GM10248 (cell line): ENCODE measurements around the gene PWWP2B.

Experiments used
- CTCF ChIA-PET: fragments of 300-600 bp; sonication (Branson Sonifier 250); formaldehyde crosslinking; extraction: SDS; loops from one replicate; lab custom pipeline; 2021; ENCODE audit warnings: antibody characterized with exemption; lab: Yijun Ruan, JAX
- POLR2A ChIA-PET: fragments of 350-650 bp; sonication (Branson Sonifier 250); formaldehyde crosslinking; extraction: SDS; loops from one replicate; lab custom pipeline; 2020; ENCODE audit warnings: antibody characterized with exemption; lab: Yijun Ruan, JAX
- DNase-seq: peaks from one replicate; pipeline ENCODE4 v3.0.0; 2012; ENCODE audit errors: extremely low spot score
- TF ChIP-seq, protein P1 (sequence below): IDR thresholded peaks from 2 replicates; pipeline ENCODE4 v1.5.1; 2012; ENCODE audit warnings: mild to moderate bottlenecking, low read depth; ENCODE audit errors: extremely low read depth, missing control alignments, control extremely low read depth

The PWWP2B gene

DNA sequence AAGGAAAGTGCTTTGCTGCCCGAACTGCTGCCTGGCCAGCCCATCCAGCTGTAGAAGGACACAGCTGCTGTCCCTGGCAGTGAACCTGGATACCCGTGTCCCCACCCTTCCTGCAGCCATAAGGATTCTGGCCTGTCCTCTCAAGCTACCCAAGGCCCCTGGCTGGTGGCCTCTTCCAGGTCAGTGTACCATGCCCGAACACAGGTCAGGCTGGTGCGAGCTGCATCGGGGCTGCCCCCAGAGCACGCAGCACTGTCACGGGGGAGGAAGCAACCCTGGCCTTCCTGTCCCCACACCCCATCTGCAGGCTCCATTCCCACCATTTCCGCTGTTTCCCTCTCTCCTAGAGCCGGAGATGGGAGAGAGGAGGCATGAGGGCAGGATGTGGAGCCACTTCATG lies 30.5 kb upstream of the PWWP2B start:
- ChIA-PET CTCF (interaction anchor here (1.0 kb wide), 1 partner anchor 18 kb away, joined by 3 read pairs; no protein-coding TSS in a partner anchor), POLR2A (no interaction called here)
- DNase-seq = no peak
- TF ChIP-seq, protein P1, sequence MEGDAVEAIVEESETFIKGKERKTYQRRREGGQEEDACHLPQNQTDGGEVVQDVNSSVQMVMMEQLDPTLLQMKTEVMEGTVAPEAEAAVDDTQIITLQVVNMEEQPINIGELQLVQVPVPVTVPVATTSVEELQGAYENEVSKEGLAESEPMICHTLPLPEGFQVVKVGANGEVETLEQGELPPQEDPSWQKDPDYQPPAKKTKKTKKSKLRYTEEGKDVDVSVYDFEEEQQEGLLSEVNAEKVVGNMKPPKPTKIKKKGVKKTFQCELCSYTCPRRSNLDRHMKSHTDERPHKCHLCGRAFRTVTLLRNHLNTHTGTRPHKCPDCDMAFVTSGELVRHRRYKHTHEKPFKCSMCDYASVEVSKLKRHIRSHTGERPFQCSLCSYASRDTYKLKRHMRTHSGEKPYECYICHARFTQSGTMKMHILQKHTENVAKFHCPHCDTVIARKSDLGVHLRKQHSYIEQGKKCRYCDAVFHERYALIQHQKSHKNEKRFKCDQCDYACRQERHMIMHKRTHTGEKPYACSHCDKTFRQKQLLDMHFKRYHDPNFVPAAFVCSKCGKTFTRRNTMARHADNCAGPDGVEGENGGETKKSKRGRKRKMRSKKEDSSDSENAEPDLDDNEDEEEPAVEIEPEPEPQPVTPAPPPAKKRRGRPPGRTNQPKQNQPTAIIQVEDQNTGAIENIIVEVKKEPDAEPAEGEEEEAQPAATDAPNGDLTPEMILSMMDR = no peak

DNA sequence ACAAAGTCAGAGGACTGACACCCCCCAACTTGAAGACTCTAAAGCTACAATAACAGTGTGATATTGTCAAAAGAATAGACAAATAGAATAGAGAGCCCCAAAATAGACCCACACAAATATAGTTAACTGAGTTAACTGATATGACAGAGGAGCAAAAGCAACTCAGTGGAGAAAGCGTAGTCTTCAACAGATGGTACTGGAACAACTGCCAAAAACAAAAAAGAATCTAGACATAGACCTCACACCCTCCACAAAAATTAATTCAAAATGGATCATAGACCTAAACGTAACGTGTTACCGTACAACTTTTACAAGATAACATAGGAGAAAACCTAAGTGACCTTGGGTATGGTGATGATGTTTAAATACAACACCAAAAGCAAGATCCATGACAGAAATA lies 28.6 kb upstream of the PWWP2B start:
- DNase-seq = no peak
- TF ChIP-seq, protein P1 = no peak
- POLR2A ChIA-PET = no interaction called here
- CTCF ChIA-PET = no interaction called here

DNA sequence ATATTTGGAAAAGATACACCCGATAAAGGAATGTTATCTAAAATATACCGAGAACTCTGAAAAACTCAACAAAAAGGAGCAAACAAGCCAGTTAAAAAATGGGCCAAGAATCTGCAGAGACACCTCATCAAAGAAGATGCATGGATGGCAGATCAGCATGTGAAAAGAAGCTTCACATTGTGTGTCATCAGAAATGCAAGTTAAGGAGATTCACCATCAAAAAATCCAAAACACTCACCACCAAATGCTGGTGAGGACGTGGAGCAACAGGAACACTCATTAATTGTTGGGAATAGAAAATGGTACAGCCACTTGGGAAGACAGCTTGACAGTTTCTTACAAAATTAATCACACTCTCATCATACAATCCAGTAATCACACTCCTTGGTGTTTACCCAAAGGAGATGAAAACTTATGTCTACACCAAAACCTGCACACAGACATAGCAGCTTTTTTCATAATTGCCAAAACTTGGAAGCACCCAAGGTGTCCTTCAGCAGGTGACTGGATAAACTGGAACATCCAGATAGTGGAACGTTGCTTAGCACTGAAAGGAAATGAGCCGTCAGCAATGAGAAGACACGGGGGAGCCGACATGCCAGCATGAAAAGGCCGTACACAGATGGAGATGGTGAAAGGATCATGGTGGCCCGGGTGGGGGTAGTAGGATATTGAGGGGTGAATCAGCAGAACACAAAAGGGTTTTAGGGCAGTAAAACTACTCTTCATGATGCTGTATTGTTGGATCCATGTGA lies 27.9 kb upstream of the PWWP2B start:
- TF ChIP-seq, protein P1 = no peak
- ChIA-PET CTCF (no interaction called here), POLR2A (no interaction called here)
- no peak for DNase-seq

DNA sequence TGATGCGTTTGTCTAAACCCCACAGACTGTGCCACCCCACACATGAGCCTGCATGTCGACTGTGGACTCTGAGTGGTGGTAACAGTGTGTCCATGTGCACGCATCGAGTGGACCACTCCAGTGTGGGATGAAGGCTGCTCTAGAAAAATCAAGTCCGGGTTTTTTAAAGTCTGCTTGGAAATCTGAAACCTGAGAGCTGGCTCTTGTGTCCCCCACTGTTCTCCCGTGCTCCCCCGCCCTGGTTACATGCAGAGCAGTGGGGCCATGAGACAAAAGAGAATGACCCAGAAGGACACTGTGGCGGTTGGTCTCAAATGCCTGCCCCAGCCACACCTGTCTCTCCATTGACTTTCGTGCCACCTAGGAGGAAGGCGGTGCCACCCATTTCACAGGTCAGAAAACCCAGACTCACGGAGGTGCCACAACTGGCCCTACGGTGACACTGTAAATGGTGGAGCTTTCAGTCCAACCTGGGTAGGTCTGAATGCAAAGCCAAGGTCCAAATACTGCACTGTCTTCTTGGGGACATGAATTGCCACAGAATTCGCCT lies 27.3 kb upstream of the PWWP2B start:
- DNase-seq = no peak
- TF ChIP-seq, protein P1 = no peak
- ChIA-PET CTCF (no interaction called here), POLR2A (no interaction called here)

DNA sequence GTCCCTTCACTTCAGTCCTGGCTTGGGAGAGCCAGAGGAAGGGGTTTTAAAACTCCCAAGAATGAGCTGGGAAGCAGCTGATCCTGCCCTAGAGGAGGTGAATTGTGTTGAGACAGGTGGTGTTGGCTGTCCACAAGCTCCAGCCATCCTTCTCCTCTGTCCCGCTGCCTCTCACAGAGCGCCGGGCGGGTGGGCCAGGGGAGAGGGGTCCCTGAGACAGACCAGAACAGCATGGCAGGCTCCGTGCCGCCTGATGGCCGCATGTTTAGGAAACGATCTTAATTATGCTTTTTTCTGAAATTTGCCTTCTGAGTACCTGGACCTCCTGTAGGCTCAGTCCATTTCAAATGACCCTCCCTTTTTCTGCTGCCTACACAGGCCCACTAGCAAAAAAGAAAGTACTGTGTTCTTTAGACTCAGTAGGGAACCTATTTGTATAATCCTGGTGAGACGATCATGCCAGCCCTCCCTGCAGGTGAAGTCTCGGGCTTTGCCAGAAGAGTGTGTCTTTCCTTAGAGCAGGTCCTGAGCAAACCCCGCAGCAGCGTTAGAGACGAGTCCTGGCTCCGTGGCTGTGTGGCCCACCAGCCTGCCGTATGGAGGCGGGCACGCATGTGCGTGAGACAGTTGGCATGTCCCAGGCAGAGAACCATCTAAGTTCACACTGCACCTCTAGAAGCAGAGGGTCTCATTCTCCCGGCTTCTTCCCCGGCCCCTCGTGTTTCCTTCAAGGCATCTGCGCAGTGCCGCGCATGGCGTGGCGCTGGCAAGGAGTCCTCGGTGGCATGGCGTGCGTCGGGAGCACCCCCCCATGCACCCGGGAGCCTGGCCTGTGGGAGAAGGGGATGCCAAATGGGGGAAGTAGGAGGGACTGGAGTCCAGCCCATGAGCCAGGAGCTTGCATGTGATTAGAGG lies 26.3 kb upstream of the PWWP2B start:
- POLR2A ChIA-PET = no interaction called here
- TF ChIP-seq, protein P1 = no peak
- CTCF ChIA-PET = interaction anchor here (0.7 to 1.6 kb wide), 2 partner anchors 10 to 11 kb away, joined by 4 read pairs; no protein-coding TSS in a partner anchor
- DNase-seq = no peak

DNA sequence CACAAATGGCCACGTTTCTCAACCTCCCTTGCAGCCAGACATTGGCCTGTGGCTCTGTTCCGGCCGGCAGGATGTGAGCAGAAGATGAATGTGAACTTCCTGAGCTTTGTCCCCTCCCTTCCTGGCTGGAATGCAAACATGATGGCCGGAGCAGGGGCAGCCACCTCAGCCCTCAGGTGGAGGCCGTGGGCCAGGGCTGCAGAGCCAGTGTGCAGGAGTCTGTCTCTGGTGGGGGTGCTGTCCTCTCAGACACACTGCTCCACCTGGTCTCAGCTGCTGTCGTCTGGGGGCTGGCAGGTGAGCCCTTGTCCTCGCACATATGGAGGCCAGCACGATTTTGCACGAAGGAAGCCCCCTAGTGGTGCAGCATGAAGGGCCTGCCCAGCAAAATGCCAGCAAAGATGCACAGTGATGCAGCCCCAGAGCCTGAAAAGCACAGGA lies 25.3 kb upstream of the PWWP2B start:
- DNase-seq = no peak
- ChIA-PET POLR2A (no interaction called here), CTCF (interaction anchor here (0.7 to 1.6 kb wide), 2 partner anchors 10 to 11 kb away, joined by 4 read pairs; no protein-coding TSS in a partner anchor)
- TF ChIP-seq, protein P1 = peak; percentile 50
